OCI-LY3 (cell line): ENCODE results near the gene FRMD1.

Source experiments
- EZH2phosphoT487 ChIP-seq: fragments of 200-600 bp; shearing (Covaris generic); IDR thresholded peaks from 2 replicates; pipeline ENCODE4 v1.6.1; 2018; ENCODE audit warnings: antibody characterized with exemption, mixed run types, low read depth
- TF ChIP-seq, protein P1 (sequence below): fragments of 200-600, 300-600 bp; sonication (generic); IDR thresholded peaks from 2 replicates; pipeline ENCODE4 v1.5.1; 2014; ENCODE audit warnings: antibody characterized with exemption, low read length, low read depth

DNA sequence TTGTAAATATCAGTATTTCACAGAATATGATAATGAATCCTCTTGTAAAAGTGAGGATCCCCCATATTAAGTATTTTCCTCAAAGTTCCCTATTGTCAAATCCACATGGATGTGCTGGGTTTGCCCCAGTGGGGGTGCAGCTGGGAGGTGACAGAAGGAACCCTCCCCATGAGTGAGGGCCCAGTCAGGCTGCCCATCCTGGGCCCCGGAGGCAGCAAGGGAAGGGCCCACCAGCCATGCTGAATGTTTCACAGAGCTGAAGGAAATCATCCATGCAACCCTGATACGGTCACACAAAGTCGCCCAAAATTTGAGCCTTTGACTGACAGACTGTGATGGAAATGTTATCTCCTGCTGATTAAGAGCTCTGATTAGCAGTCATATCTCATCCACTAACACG, 39.7 kb downstream of the FRMD1 start:
- TF ChIP-seq, protein P1, sequence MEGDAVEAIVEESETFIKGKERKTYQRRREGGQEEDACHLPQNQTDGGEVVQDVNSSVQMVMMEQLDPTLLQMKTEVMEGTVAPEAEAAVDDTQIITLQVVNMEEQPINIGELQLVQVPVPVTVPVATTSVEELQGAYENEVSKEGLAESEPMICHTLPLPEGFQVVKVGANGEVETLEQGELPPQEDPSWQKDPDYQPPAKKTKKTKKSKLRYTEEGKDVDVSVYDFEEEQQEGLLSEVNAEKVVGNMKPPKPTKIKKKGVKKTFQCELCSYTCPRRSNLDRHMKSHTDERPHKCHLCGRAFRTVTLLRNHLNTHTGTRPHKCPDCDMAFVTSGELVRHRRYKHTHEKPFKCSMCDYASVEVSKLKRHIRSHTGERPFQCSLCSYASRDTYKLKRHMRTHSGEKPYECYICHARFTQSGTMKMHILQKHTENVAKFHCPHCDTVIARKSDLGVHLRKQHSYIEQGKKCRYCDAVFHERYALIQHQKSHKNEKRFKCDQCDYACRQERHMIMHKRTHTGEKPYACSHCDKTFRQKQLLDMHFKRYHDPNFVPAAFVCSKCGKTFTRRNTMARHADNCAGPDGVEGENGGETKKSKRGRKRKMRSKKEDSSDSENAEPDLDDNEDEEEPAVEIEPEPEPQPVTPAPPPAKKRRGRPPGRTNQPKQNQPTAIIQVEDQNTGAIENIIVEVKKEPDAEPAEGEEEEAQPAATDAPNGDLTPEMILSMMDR: no peak
- no peak for TF ChIP-seq EZH2phosphoT487
